GM12878 (cell line): Measurements from ENCODE around the gene USP25. TPM values are rescaled to one million over a fixed set of nuclear protein-coding genes. Genes with fewer than 3 reads are reported as not detected.

Source experiments
- ATAC-seq: fragments of 200-7000 bp; cut with Tn5 transposase; 3 replicates; pipeline ENCODE4 v1.9.1; 2020; ENCODE audit warnings: mild to moderate bottlenecking, moderate library complexity
- Bru-seq: library from RNA; stranded (reverse); fragments of 400-500 nt; gene quantifications from one replicate; lab custom pipeline; 2021; lab: Mats Ljungman, UMichigan
- BruChase-seq, 2 experiments: library from RNA; stranded (reverse); fragments of 400-500 nt; gene quantifications; one replicate each; lab custom pipeline; 2021; lab: Mats Ljungman, UMichigan
- BruUV-seq: library from RNA; stranded (reverse); fragments of 400-500 nt; replicated peaks from 2 replicates; lab custom pipeline; 2021; lab: Mats Ljungman, UMichigan
- CTCF ChIA-PET: fragments of 300-600 bp; sonication (Branson Sonifier 250); formaldehyde crosslinking; extraction: SDS; loops from one replicate; lab custom pipeline; 2021; ENCODE audit warnings: inconsistent platforms; lab: Yijun Ruan, JAX
- POLR2A ChIA-PET: fragments of 350-600 bp; formaldehyde crosslinking; extraction: SDS; loops from one replicate; lab custom pipeline; 2021; ENCODE audit warnings: inconsistent platforms; lab: Charles Lee
- RAD21 ChIA-PET: fragments of 300-600 bp; sonication (Branson Sonifier 250); formaldehyde crosslinking; loops from one replicate; lab custom pipeline; 2023; ENCODE audit warnings: antibody characterized with exemption; ENCODE audit not compliant: unreplicated experiment; lab: Charles Lee
- SMC1A ChIA-PET: fragments of 300-600 bp; sonication (Branson Sonifier 250); formaldehyde crosslinking; loops from one replicate; lab custom pipeline; 2023; ENCODE audit not compliant: unreplicated experiment, uncharacterized antibody; lab: Charles Lee
- DNase-seq: peaks from one replicate; pipeline ENCODE4 v3.0.0-alpha.2; 2011; ENCODE audit warnings: low read depth, low spot score
- FAIRE-seq: peaks from 3 replicates; lab custom pipeline; 2011; peaks lifted over from hg19 to GRCh38; lab: Jason Lieb, UNC
- H2AFZ ChIP-seq: 2 replicates; pipeline ENCODE4 v1.6.0; 2011; ENCODE audit warnings: low read depth, low read length, control low read depth; ENCODE audit not compliant: control insufficient read depth
- H3K27ac ChIP-seq: 2 replicates; pipeline ENCODE4 v1.5.1; 2011; ENCODE audit warnings: control low read depth; ENCODE audit not compliant: control insufficient read depth, insufficient read depth
- H3K27me3 ChIP-seq, 2 experiments: replicated peaks in 1 of 2; 2 replicates each; pipeline versions ENCODE4 v1.6.0 to v1.6.1; 2011; ENCODE audit warnings: low read length in 1 of 2; ENCODE audit not compliant: control insufficient read depth in 2 of 2, insufficient read depth in 2 of 2
- H3K36me3 ChIP-seq, 2 experiments: 2 replicates each; pipeline ENCODE4 v1.5.1; 2011; ENCODE audit warnings: low read length in 1 of 2; ENCODE audit not compliant: control insufficient read depth in 2 of 2, insufficient read depth in 2 of 2
- H3K4me1 ChIP-seq: 2 replicates; pipeline ENCODE4 v1.6.1; 2011; ENCODE audit warnings: mild to moderate bottlenecking, low read length, moderate library complexity, mixed read lengths; ENCODE audit not compliant: control insufficient read depth, insufficient read depth
- H3K4me2 ChIP-seq: 2 replicates; pipeline ENCODE4 v1.6.0; 2011; ENCODE audit warnings: control low read depth; ENCODE audit not compliant: control insufficient read depth, insufficient read depth
- H3K4me3 ChIP-seq: fragments of 200-600 bp; sonication (generic); 2 replicates; pipeline ENCODE4 v1.5.1; 2016
- H3K79me2 ChIP-seq: 2 replicates; pipeline ENCODE4 v1.6.0; 2011; ENCODE audit warnings: low read length; ENCODE audit not compliant: control insufficient read depth, insufficient read depth
- H3K9ac ChIP-seq: 2 replicates; pipeline ENCODE4 v1.8.0; 2011; ENCODE audit warnings: low read length, control low read depth, mixed read lengths; ENCODE audit not compliant: control insufficient read depth, insufficient read depth
- H3K9me3 ChIP-seq: replicated peaks from 3 replicates; pipeline ENCODE4 v1.5.1; 2011; ENCODE audit warnings: mild to moderate bottlenecking, low read length; ENCODE audit not compliant: control insufficient read depth, insufficient read depth
- H4K20me1 ChIP-seq: 2 replicates; pipeline ENCODE4 v1.6.0; 2011; ENCODE audit not compliant: control insufficient read depth, insufficient read depth
- BCL11A ChIP-seq: IDR thresholded peaks from 2 replicates; pipeline ENCODE4 v1.6.1; 2011; ENCODE audit warnings: low read depth, low read length
- EZH2 ChIP-seq: IDR thresholded peaks from 2 replicates; pipeline ENCODE4 v1.6.1; 2012; ENCODE audit warnings: low read depth, mild to moderate bottlenecking, control low read depth, inconsistent platforms, low read length, borderline replicate concordance; ENCODE audit not compliant: control insufficient read depth
- PAX8 ChIP-seq: fragments of 450-650 bp; IDR thresholded peaks from 2 replicates; pipeline ENCODE4 v1.6.1; 2017; ENCODE audit warnings: mild to moderate bottlenecking, moderate library complexity
- RB1 ChIP-seq: fragments of 450-650 bp; formaldehyde crosslinking; IDR thresholded peaks from 2 replicates; pipeline ENCODE4 v1.6.1; 2017; ENCODE audit warnings: mild to moderate bottlenecking, borderline replicate concordance
- REST ChIP-seq: IDR thresholded peaks from 2 replicates; pipeline ENCODE4 v1.6.1; 2012; ENCODE audit warnings: mild to moderate bottlenecking, low read depth, low read length
- STAT3 ChIP-seq: IDR thresholded peaks from 2 replicates; pipeline ENCODE4 v1.6.1; 2011; ENCODE audit warnings: low read depth, low read length, improper control_type of control experiment
- TCF7 ChIP-seq: IDR thresholded peaks from 2 replicates; pipeline ENCODE4 v1.6.1; 2014; ENCODE audit warnings: antibody characterized with exemption, borderline replicate concordance
- ZBTB40 ChIP-seq: fragments of 450-650 bp; IDR thresholded peaks from 2 replicates; pipeline ENCODE4 v1.6.1; 2016; ENCODE audit warnings: mild to moderate bottlenecking, moderate library complexity, borderline replicate concordance
- ZNF384 ChIP-seq: IDR thresholded peaks from 2 replicates; pipeline ENCODE4 v1.6.1; 2012; ENCODE audit warnings: low read depth, mild to moderate bottlenecking, low read length, improper control_type of control experiment, borderline replicate concordance
- ZZZ3 ChIP-seq: IDR thresholded peaks from 2 replicates; pipeline ENCODE4 v1.6.1; 2011; ENCODE audit warnings: low read depth; ENCODE audit not compliant: control insufficient read depth, insufficient read length
- WGBS: methylation state at CpG from one replicate; pipeline ENCODE4 v1.1.6; 2016; ENCODE audit warnings: low lambda C conversion rate; ENCODE audit not compliant: insufficient replicate concordance, insufficient coverage; ENCODE audit errors: missing lambda C conversion rate; 5-methylcytosine and 5-hydroxymethylcytosine counted together
- in situ Hi-C: fragments of 300-500 bp; cut with MboI; formaldehyde crosslinking; loops from 9 replicates; pipeline ENCODE4 v1.14.3; 2018; ENCODE audit warnings: mixed read lengths
- intact Hi-C: fragments of 100-400 bp; cut with micrococcal nuclease; formaldehyde crosslinking; loops from one replicate; pipeline ENCODE4 v1.14.2; 2022; ENCODE audit not compliant: unreplicated experiment
- long read RNA-seq, 2 experiments: library from polyadenylated mRNA; unstranded; transcript quantifications; one replicate each; pipeline ENCODE4 v2.0.0, GENCODE V29; 2019 to 2020
- polyA minus RNA-seq, 3 experiments: library from RNA; depleted of rRNA, polyadenylated mRNA; stranded (reverse); fragments of >200 nt; gene quantifications; 2 replicates each; pipeline ENCODE4 v1.2.3, GENCODE V29; 2011
- polyA plus RNA-seq, 11 experiments: library from polyadenylated mRNA; depleted of rRNA in 4 of 11; unstranded in 6 of 11; stranded (reverse) in 5 of 11; fragments of >200 nt; fragmentation: Nextera tagmentation in 4 of 11; fragmentation: Illumina TruSeq in 1 of 11; extraction: Ambion mirVana in 4 of 11; extraction: Trizol in 1 of 11; gene quantifications; 1 replicate in 1 of 11; 2 replicates in 10 of 11; pipeline versions ENCODE4 v1.2.1 to v1.2.3, GENCODE V29; 2011 to 2016; ENCODE audit warnings: inconsistent platforms in 2 of 11, missing spikeins in 2 of 11, low read depth in 1 of 11
- total RNA-seq, 4 experiments: library from RNA; depleted of rRNA in 3 of 4; stranded (reverse); fragments of >200 nt in 3 of 4; fragmentation: Illumina TruSeq in 1 of 4; extraction: Trizol in 1 of 4; gene quantifications; 2 replicates each; pipeline versions ENCODE4 v1.2.1 to v1.2.3, GENCODE V29; 2013 to 2021

USP25 gene
- total RNA-seq (2013; cell fraction: nucleolus; rRNA removed): 73.9 and 75.4 TPM in 2 replicates
- 28.8 and 29.9 TPM in 2 replicates for total RNA-seq (2014; rRNA removed)
- 29.2 and 31.3 TPM in 2 replicates for total RNA-seq (2014; rRNA removed; fragmentation: Illumina TruSeq; extraction: Trizol)
- total RNA-seq (2021): 27.5 and 28.3 TPM in 2 replicates
- 11.8 TPM for polyA plus RNA-seq (2011; ENCODE audit: low read depth)
- 25.6 and 35.8 TPM in 2 replicates for polyA plus RNA-seq (2011; rRNA removed)
- 11.7 and 12.1 TPM in 2 replicates for polyA plus RNA-seq (2011; cell fraction: cytosol; rRNA removed)
- polyA plus RNA-seq (2011; cell fraction: nucleus; rRNA removed): 19.0 and 20.7 TPM in 2 replicates
- 8.8 and 15.7 TPM in 2 replicates for polyA plus RNA-seq (2012)
- 25.3 and 35.3 TPM in 2 replicates for polyA plus RNA-seq (2014; fragmentation: Illumina TruSeq; extraction: Trizol)
- 1 to 10 TPM; 6.2 to 7.4 TPM for polyA plus RNA-seq (2014; fragmentation: Nextera tagmentation; extraction: Ambion mirVana)
- polyA plus RNA-seq (2014; rRNA removed): 17.5 and 21.5 TPM in 2 replicates
- 1 to 10 TPM; 1.5 to 2.6 TPM for polyA plus RNA-seq (2016; fragmentation: Nextera tagmentation; extraction: Ambion mirVana)
- 44.2 and 88.0 TPM in 2 replicates for polyA minus RNA-seq (2011; rRNA and poly(A)+ RNA removed)
- 11.1 and 17.9 TPM in 2 replicates for polyA minus RNA-seq (2011; cell fraction: cytosol; rRNA and poly(A)+ RNA removed)
- polyA minus RNA-seq (2011; cell fraction: nucleus; rRNA and poly(A)+ RNA removed): 65.6 and 87.2 TPM in 2 replicates
- Bru-seq, nascent RNA: percentile 79 among the genes with signal in this experiment
- percentile 66 among the genes with signal in this experiment for BruChase-seq, experiment 1, labeled RNA remaining after a 6-hour chase
- percentile 69 among the genes with signal in this experiment for BruChase-seq, experiment 2, labeled RNA remaining after a 2-hour chase
- long read RNA-seq, experiment 1, partial matches to known transcripts: 1 of 1 reads
- long read RNA-seq, experiment 1, other reads (novel, unspliced or antisense): 0 of 1 reads
- long read RNA-seq, experiment 2, partial matches to known transcripts: 9 of 11 reads
- long read RNA-seq, experiment 2, other reads (novel, unspliced or antisense): 2 of 11 reads

- FAIRE-seq (no peak), ATAC-seq (peak; percentile 84), DNase-seq (peak; percentile 19)
- Histone ChIP-seq H2AFZ (peak within 1 kb of the TSS; percentile 80), H3K27ac (peak within 1 kb of the TSS; percentile 62), H3K79me2 (peaks cover 45% of the 10 kb centered on the region), H3K4me3 (peak within 1 kb of the TSS; percentile 89), H3K9me3 (no peaks in the 10 kb centered on the region), H4K20me1 (no peaks in the 10 kb centered on the region), H3K4me1 (peaks cover 6% of the 10 kb centered on the region; the same call in 1 of the 2 replicates), H3K27me3 (peaks cover 0 to 2% of the 10 kb centered on the region in 2 experiments; a peak in 1 of 4 replicates), H3K36me3 (no peaks in the 10 kb centered on the region), H3K4me2 (peak within 1 kb of the TSS; percentile 87), H3K9ac (peak within 1 kb of the TSS; percentile 91)
- SMC1A ChIA-PET: interaction anchor here (1.7 kb wide), 1 partner anchor 91 kb away, joined by 5 read pairs; no protein-coding TSS in a partner anchor
- intact Hi-C loops (loop anchor here (5.0 to 10.0 kb wide), 2 partner anchors 97 to 665 kb away; partner anchors contain the start of gene NRIP1), in situ Hi-C loops (loop anchor here (5.0 to 25.0 kb wide), 5 partner anchors 693 to 1882 kb away; partner anchors contain the start of genes BTG3 and HSPA13)
- CTCF ChIA-PET: no interaction called here
- RAD21 ChIA-PET: interaction anchor here (1.2 kb wide), 1 partner anchor 141 kb away, joined by 3 read pairs; no protein-coding TSS in a partner anchor
- POLR2A ChIA-PET: no interaction called here
- WGBS: under 1% methylated on average over 66 of the region's 123 CpGs
- no TSS peak for BruUV-seq
- TF ChIP-seq ZBTB40 (no peak), PAX8 (no peak), EZH2 (no peak), STAT3 (no peak), BCL11A (no peak), ZNF384 (no peak), ZZZ3 (no peak), REST (no peak), TCF7 (no peak), RB1 (no peak; the same call in 1 of the 2 replicates)
These were observed at the start of gene USP25 for GRCh38 chr21:15729674-15730483. Gene USP25 (plus strand): TSS chr21:15729982. CDS start chr21:15730394, 412 bp downstream.
